AG10803 (cell line): Measurements from ENCODE around the gene MYO10.
"Not testable (repeated sequence)": the region's sequence is repeated elsewhere in the genome, so short reads cannot be mapped to it uniquely, and the experiment has no call there.

Experiments used
- DNase-seq: peaks from one replicate; pipeline ENCODE4 v3.0.0; 2010; ENCODE audit warnings: low read depth
- H3K4me3 ChIP-seq: 2 replicates; pipeline ENCODE4 v1.5.1; 2011; ENCODE audit warnings: mild to moderate bottlenecking, low read length, control low read depth
- TF ChIP-seq, protein P1 (sequence below): conservative IDR thresholded peaks from 2 replicates; pipeline ENCODE4 v1.5.1; 2011; ENCODE audit warnings: mild to moderate bottlenecking, low read length, control low read depth, inconsistent platforms

Gene MYO10

DNA sequence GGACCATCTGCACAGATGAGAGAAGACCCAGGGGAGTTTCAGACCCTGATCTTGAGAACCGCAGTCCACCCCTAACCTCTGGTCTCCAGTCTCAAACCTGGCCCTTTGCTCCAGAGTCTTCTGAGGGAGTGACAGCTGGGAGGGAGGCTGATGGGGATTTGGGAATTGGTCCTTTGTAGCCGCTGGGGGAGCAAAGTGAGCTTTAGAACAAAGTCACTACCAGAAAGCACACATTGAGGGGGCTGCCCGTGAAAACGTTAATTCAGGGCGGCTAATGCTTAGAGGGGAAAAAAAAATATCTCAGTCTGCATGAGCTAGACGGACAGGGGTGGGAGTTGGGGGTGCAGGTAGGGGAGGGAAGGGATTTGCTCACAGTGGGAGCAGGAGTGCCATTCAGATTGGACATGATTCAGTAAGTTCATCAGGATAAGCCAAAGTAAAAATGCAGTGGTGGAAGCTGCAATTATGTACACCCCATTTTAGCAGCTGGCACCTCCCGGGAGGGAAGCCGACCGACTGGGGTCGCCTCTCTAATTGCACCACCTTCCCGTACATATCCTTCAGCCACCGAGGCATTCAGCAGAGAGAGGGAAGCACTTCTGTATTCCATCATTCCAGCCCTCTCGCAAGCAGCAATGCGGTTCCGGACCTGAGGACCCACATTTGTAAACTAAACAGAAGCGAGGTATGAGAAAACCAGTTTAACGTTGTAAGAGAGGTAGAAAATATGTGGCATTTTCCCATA lies 195.8 kb downstream of the MYO10 start:
- H3K4me3 ChIP-seq = no peak overlapping the region
- no peak for DNase-seq
- TF ChIP-seq, protein P1, sequence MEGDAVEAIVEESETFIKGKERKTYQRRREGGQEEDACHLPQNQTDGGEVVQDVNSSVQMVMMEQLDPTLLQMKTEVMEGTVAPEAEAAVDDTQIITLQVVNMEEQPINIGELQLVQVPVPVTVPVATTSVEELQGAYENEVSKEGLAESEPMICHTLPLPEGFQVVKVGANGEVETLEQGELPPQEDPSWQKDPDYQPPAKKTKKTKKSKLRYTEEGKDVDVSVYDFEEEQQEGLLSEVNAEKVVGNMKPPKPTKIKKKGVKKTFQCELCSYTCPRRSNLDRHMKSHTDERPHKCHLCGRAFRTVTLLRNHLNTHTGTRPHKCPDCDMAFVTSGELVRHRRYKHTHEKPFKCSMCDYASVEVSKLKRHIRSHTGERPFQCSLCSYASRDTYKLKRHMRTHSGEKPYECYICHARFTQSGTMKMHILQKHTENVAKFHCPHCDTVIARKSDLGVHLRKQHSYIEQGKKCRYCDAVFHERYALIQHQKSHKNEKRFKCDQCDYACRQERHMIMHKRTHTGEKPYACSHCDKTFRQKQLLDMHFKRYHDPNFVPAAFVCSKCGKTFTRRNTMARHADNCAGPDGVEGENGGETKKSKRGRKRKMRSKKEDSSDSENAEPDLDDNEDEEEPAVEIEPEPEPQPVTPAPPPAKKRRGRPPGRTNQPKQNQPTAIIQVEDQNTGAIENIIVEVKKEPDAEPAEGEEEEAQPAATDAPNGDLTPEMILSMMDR = no peak

DNA sequence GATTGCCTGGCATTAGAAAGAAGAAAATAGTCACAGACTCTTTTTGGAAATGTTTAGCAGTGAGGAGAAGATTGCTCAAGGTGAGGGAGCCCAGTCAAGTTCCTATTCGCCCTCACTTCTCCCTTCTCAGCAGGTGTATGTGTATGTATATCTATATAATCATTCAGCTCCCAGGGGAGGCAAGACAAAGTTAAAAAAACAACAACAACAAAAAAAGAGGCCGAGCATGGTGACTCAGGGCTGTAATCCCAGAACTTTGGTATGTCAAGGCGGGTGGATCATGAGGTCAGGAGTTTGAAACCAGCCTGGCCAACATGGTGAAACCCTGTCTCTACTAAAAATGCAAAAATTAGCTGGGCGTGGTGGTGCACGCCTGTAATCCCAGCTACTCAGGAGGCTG lies 197.7 kb downstream of the MYO10 start:
- H3K4me3 ChIP-seq, DNase-seq: not testable (repeated sequence)

DNA sequence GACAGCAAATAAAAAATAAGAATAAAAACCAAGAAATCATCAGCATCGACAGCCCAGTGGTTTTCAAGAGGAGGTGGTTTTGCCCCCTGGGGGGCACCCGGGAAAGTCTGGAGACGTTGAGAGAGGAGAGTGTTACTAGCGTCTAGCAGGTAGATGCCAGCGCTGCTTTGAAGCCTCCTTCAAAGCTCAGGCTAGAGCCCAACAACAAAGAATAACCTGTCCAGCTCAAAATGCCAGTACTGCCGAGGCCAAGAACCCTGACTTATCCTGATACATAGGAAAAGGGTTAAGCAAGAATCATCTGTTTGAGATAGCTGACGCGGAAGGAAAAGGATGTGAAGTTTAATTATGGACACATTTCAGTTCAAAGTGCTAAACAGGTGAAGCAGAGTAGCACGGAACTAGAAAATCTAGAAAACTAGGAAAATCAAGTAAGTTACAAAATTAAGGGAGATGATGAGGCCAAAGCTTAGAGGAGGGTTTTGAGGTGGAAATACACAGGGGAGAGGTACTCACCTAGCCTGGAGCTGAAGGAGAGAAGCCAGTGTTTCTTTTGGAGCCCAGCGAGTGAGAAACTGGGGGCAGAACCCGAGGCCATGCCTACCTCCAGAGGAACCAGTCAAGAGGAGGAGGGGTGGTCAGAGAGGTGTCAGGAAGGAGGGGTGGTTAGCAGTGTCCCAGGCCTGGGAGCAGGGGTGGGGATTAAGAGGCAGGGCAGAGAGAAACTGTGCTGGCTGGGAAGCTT lies 198.3 kb downstream of the MYO10 start:
- TF ChIP-seq, protein P1 = no peak
- DNase-seq = no peak
- H3K4me3 ChIP-seq = no peak overlapping the region

DNA sequence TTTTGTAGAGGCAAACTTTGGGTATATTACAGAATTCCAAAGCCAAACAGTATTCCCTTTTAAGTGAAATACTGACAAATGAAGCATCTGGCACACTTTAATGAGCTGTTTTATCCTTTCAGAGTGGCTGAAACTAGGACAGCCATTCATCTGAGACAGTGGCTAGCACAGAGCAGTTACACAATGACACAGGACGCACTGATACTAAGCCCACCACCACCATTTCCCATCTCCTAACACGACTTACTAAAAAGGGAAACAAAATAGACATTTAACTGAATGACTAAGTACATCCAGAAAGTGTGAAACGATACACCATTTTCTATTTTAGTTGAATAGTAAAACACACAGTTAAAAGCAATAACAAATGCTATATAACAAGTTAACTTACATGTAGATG lies 198.9 kb downstream of the MYO10 start:
- TF ChIP-seq, protein P1 = no peak
- no peak overlapping the region for H3K4me3 ChIP-seq
- no peak for DNase-seq

DNA sequence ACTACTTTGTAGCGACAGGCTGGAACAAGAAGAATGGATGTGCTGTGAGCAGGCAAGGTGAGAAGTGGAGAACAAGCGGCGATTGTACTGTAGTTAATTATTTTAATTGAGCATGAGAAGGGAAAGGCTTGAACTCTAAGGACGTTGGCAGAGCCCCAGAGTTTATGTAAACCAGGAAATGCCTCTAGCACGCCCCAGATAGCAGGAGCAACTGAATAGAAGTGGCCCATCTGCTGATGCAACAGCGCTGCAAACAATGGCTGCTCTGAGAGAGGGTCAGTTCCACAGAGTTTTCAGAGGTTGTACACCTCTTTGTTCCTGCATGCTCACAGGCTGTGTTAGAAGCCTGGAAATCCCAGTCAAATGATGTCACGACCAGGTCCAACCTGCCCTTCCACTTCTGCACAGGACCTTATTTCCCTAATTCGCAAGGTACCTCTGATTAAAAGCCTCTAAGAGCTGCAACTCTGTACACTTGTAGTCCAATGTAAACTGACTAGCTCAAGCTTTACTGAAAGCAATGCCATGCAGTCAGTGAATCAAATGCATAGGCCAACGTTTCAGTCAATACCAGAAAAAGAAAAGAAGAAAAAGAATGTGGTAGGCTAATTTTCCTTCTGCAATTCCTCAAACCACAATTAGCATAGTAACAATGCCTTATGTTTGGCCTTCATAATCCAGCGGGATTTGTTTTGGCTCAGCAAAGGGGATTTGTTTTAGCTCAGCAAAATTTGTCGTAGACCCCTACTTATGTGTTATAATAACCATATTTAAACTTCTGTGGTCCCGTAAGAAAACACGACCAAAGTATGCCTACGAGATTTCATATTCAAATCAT lies 199.7 kb downstream of the MYO10 start:
- TF ChIP-seq, protein P1 = no peak
- DNase-seq = peak; percentile 78
- no peak overlapping the region for H3K4me3 ChIP-seq

DNA sequence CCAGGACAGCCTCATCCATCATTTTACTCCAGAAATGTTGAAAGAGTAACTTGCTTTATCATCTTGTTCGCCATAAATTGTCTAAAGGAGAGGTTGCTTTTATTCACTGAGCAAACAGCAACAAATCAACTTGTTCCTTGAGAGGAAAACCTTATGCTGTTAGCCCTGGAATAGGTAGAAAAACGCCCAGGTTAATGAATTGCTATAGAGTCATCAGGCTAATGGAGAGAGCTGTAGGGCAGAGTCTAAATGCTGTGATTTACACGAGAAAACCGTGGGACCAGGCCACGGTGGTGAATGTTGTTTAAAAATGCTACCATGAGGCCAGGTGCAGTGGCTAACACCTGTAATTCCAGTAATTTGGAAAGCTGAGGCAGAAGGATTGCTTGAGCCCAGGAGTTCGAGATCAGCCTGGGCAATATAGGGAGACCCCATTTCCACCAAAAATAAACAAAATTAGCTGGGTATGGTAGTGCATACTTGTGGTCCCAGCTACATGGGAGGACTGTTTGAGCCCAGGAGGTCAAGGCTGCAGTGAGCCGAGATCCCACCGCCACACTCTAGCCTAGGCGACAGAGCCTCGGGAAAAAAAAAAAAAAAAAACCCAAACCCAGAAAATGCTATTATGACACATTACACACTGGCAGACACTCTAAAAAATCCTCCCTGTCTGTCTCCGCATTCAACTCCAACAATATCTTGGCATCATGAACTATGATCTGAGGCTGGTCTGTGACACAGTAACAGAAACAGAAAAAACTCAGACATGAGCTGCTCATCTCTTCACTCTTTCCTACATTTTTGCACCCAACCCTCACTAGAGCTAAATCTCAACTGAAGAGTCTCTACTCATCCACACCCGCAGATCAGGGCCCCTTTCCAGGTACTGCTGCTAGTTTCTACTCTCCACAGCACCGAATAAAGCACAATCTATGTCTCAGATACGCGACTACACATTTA lies 200.7 kb downstream of the MYO10 start:
- DNase-seq = no peak

More for the DNA sequence above, 200.7 kb downstream of the MYO10 start:
- no peak overlapping the region for H3K4me3 ChIP-seq
- TF ChIP-seq, protein P1 = no peak
